Keratinocyte (primary cell): ENCODE results near the gene KIF21A. TPM values are rescaled to one million over a fixed set of nuclear protein-coding genes. Genes with fewer than 3 reads are reported as not detected.

Experiments used
- DNase-seq: peaks from one replicate; pipeline ENCODE4 v3.0.0-alpha.2; 2011; ENCODE audit warnings: low read depth, missing footprints, low spot score
- FAIRE-seq: peaks from 2 replicates; lab custom pipeline; 2011; peaks lifted over from hg19 to GRCh38; lab: Jason Lieb, UNC
- H2AFZ ChIP-seq: 2 replicates; pipeline ENCODE4 v1.6.0; 2012; ENCODE audit warnings: low read length, control low read depth, inconsistent platforms; ENCODE audit not compliant: control insufficient read depth
- H3K27ac ChIP-seq: 2 replicates; pipeline ENCODE4 v1.5.1; 2011; ENCODE audit warnings: low read length; ENCODE audit not compliant: control insufficient read depth, insufficient read depth
- H3K27me3 ChIP-seq: 3 replicates; pipeline ENCODE4 v1.6.0; 2011; ENCODE audit warnings: low read length; ENCODE audit not compliant: control insufficient read depth, insufficient read depth; ENCODE audit errors: extremely low read depth
- H3K36me3 ChIP-seq, 2 experiments: 2 replicates in 1 of 2; 3 replicates in 1 of 2; pipeline ENCODE4 v1.5.1; 2011; ENCODE audit warnings: low read length in 2 of 2, mild to moderate bottlenecking in 1 of 2; ENCODE audit not compliant: control insufficient read depth in 2 of 2, insufficient read depth in 2 of 2; ENCODE audit errors: extremely low read depth in 1 of 2
- H3K4me1 ChIP-seq: 3 replicates; pipeline ENCODE4 v1.5.1; 2011; ENCODE audit warnings: low read length; ENCODE audit not compliant: control insufficient read depth, insufficient read depth; ENCODE audit errors: extremely low read depth
- H3K4me2 ChIP-seq: 3 replicates; pipeline ENCODE4 v1.6.0; 2011; ENCODE audit warnings: low read depth, low read length; ENCODE audit not compliant: control insufficient read depth, insufficient read depth; ENCODE audit errors: extremely low read depth
- H3K4me3 ChIP-seq, 3 experiments: fragments of 200-600 bp in 1 of 3; sonication (generic) in 1 of 3; 2 replicates in 2 of 3; 3 replicates in 1 of 3; pipeline ENCODE4 v1.5.1; 2011 to 2016; ENCODE audit warnings: low read length in 3 of 3, mild to moderate bottlenecking in 3 of 3, control low read depth in 2 of 3, inconsistent platforms in 1 of 3, low read depth in 1 of 3, mixed read lengths in 1 of 3, mixed run types in 1 of 3, moderate library complexity in 1 of 3; ENCODE audit not compliant: control insufficient read depth in 2 of 3, insufficient read depth in 2 of 3; ENCODE audit errors: extremely low read depth in 1 of 3
- H3K79me2 ChIP-seq: 2 replicates; pipeline ENCODE4 v1.6.0; 2012; ENCODE audit warnings: low read length; ENCODE audit not compliant: control insufficient read depth, insufficient read depth
- H3K9ac ChIP-seq: 3 replicates; pipeline ENCODE4 v1.6.0; 2011; ENCODE audit warnings: low read length; ENCODE audit not compliant: control insufficient read depth, insufficient read depth; ENCODE audit errors: extremely low read depth
- H3K9me1 ChIP-seq: 3 replicates; pipeline ENCODE4 v1.6.0; 2011; ENCODE audit warnings: low read length; ENCODE audit not compliant: control insufficient read depth, insufficient read depth; ENCODE audit errors: extremely low read depth
- H3K9me3 ChIP-seq: 2 replicates; pipeline ENCODE4 v1.5.1; 2012; ENCODE audit warnings: low read depth, low read length; ENCODE audit not compliant: control insufficient read depth
- H4K20me1 ChIP-seq: 3 replicates; pipeline ENCODE4 v1.6.0; 2011; ENCODE audit warnings: low read length; ENCODE audit not compliant: control insufficient read depth, insufficient read depth; ENCODE audit errors: extremely low read depth
- CTCF ChIP-seq, 3 experiments: IDR thresholded peaks in 1 of 3; conservative IDR thresholded peaks in 1 of 3; optimal IDR thresholded peaks in 1 of 3; 2 replicates in 2 of 3; 3 replicates in 1 of 3; pipeline versions ENCODE3 to v1.5.1; 2011; ENCODE audit warnings: low read length in 3 of 3, mild to moderate bottlenecking in 3 of 3, moderate library complexity in 2 of 3, control low read depth in 1 of 3, inconsistent platforms in 1 of 3; ENCODE audit not compliant: insufficient read depth in 2 of 3; ENCODE audit errors: extremely low read depth in 1 of 3
- EZH2 ChIP-seq: IDR thresholded peaks from one replicate; pipeline ENCODE4 v1.6.1; 2012; ENCODE audit warnings: inconsistent platforms, mild to moderate bottlenecking, low read length, moderate library complexity
- dilution Hi-C: fragments of 300-500 bp; cut with MboI; formaldehyde crosslinking; loops from one replicate; pipeline ENCODE4 v1.7.0; 2020; ENCODE audit warnings: low sequenced_read_pairs; ENCODE audit not compliant: extremely low pct_ligation_motif_present
- polyA plus RNA-seq, 5 experiments: library from polyadenylated mRNA; depleted of rRNA in 3 of 5; stranded (reverse) in 3 of 5; stranded (forward) in 1 of 5; unstranded in 1 of 5; fragments of >200 nt; gene quantifications; 1 replicate in 1 of 5; 2 replicates in 3 of 5; 3 replicates in 1 of 5; pipeline versions ENCODE4 v1.2.1 to v1.2.3, GENCODE V29; 2011 to 2012; ENCODE audit warnings: missing spikeins in 2 of 5, low read depth in 1 of 5, low replicate concordance in 1 of 5

Gene KIF21A
- polyA plus RNA-seq, 1 donor (not counting 4 experiments of a cell fraction or from before 2014, with no cell fraction given) = 27.5 TPM

- H3K4me1 ChIP-seq = peaks cover 3% of the 10 kb centered on the region
- no peaks in the 10 kb centered on the region for H3K79me2 ChIP-seq
- no peaks in the 10 kb centered on the region for H4K20me1 ChIP-seq
- TF ChIP-seq CTCF (optimal IDR thresholded peaks at IDR 0.05 in 1 of 3, IDR thresholded peaks at IDR 0.05 in 1 of 3, conservative IDR thresholded peaks at IDR 0.05 in 1 of 3; ENCODE audit: extremely low read depth in 1 of 3, insufficient read depth in 2 of 3, low read length in 3 of 3) = no peak
- TF ChIP-seq EZH2 = no peak
- H3K9ac ChIP-seq = no peak overlapping the region
- H3K9me3 ChIP-seq = no peaks in the 10 kb centered on the region
- FAIRE-seq (no peak), DNase-seq (no peak)
- H3K27me3 ChIP-seq = no peaks in the 10 kb centered on the region
- dilution Hi-C loops = no loop called here
- H3K4me2 ChIP-seq = no peak overlapping the region
- peaks cover 8 to 10% of the 10 kb centered on the region in 2 experiments for H3K36me3 ChIP-seq
- no peaks in the 10 kb centered on the region for H3K9me1 ChIP-seq
- no peak overlapping the region for H2AFZ ChIP-seq
- H3K27ac ChIP-seq = no peak overlapping the region
- H3K4me3 ChIP-seq = no peak overlapping the region
Measured at GRCh38 chr12:39331539-39332261, 111.2 kb downstream of the KIF21A start.

GRCh38 chr12:39329876-39330275, 113.0 kb downstream of the KIF21A start:
- H4K20me1 ChIP-seq = no peaks in the 10 kb centered on the region
- no peak overlapping the region for H2AFZ ChIP-seq
- DNase-seq = no peak
- H3K4me1 ChIP-seq = peaks cover 3% of the 10 kb centered on the region
- H3K9ac ChIP-seq = no peak overlapping the region
- peaks cover 10% of the 10 kb centered on the region in 2 experiments for H3K36me3 ChIP-seq
- dilution Hi-C loops = no loop called here
- H3K27me3 ChIP-seq = no peaks in the 10 kb centered on the region
- H3K4me3 ChIP-seq = no peak overlapping the region
- TF ChIP-seq CTCF (optimal IDR thresholded peaks at IDR 0.05 in 1 of 3, IDR thresholded peaks at IDR 0.05 in 1 of 3, conservative IDR thresholded peaks at IDR 0.05 in 1 of 3; ENCODE audit: extremely low read depth in 1 of 3, insufficient read depth in 2 of 3, low read length in 3 of 3) = no peak
- TF ChIP-seq EZH2 = no peak
- H3K27ac ChIP-seq = no peak overlapping the region
- no peaks in the 10 kb centered on the region for H3K79me2 ChIP-seq
- no peaks in the 10 kb centered on the region for H3K9me3 ChIP-seq
- no peaks in the 10 kb centered on the region for H3K9me1 ChIP-seq
- FAIRE-seq = no peak
- H3K4me2 ChIP-seq = no peak overlapping the region
